Ovary (tissue), 3 donors: ENCODE results near the gene MYBL2.
"Not testable (repeated sequence)": the region's sequence is repeated elsewhere in the genome, so short reads cannot be mapped to it uniquely, and the experiment has no call there.

Experiments used
- CTCF ChIP-seq, 3 donors: fragments of 450-650 bp in 2 of 3; fragments of 200-600 bp in 1 of 3; IDR thresholded peaks; one replicate each; pipeline versions ENCODE4 v1.5.1 to v1.8.0; 2016 to 2022; ENCODE audit warnings: antibody characterized with exemption in 3 of 3, mild to moderate bottlenecking in 1 of 3
- POLR2A ChIP-seq: fragments of 450-650 bp; IDR thresholded peaks from one replicate; pipeline ENCODE4 v1.6.1; 2017; ENCODE audit warnings: antibody characterized with exemption, mild to moderate bottlenecking, moderate library complexity
- donor health status: DM: no; HTN: no; CAD: no.

- TF ChIP-seq CTCF (IDR thresholded peaks at IDR 0.05); POLR2A: not testable (repeated sequence)
Measured at GRCh38 chr20:43757888-43758287, 91.0 kb downstream of the MYBL2 start.
